Measurements from ENCODE around the gene PTGDR. TPM values are rescaled to one million over a fixed set of nuclear protein-coding genes. Genes with fewer than 3 reads are reported as not detected.

Gene PTGDR
- polyA plus RNA-seq, 1 donor = 1.5 TPM

- Histone ChIP-seq H3K9me3 (ENCODE audit: control insufficient read depth, low read depth, low read length) (no peaks in the 10 kb centered on the region), H3K4me3 (ENCODE audit: low read length) (no peak overlapping the region), H3K4me1 (ENCODE audit: control insufficient read depth, insufficient read depth, low read length) (no peaks in the 10 kb centered on the region), H3K27me3 (ENCODE audit: control insufficient read depth, insufficient read depth, low read length) (no peaks in the 10 kb centered on the region), H3K27ac (ENCODE audit: low read length) (no peak overlapping the region), H3K36me3 (ENCODE audit: control insufficient read depth, insufficient read depth, low read length) (no peaks in the 10 kb centered on the region)
- no CpG with 5 or more reads among the region's 4 CpGs for WGBS (ENCODE audit: insufficient coverage, low lambda C conversion rate)
- peak in 1 of 2 donors; percentile 24 for DNase-seq
Measured at GRCh38 chr14:52307376-52307775, 39.9 kb downstream of the PTGDR start.

DNA sequence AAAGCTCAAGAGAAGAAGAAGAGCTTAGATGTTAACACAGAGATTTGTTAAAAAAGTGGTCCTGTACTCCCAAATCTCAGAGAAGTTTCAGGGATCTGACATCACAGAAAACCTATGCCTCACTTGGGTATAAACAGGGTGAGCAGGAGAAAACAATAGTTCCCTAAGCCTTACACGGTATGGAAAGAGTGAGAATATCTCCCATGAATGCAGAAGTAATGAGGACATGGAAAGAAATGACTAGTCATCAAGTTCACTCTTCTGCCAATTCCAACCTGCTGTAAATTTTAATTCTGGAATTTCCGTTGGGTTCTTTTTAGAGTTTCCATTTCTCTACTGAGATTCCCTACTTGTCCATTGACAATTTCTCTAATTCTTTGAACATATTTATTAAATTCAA lies 40.4 kb downstream of the PTGDR start:
- DNase-seq = no peak
- no peaks in the 10 kb centered on the region for H3K36me3 ChIP-seq (ENCODE audit: control insufficient read depth, insufficient read depth, low read length)
- H3K27ac ChIP-seq (ENCODE audit: low read length) = no peak overlapping the region
- H3K27me3 ChIP-seq (ENCODE audit: control insufficient read depth, insufficient read depth, low read length) = peaks cover 3% of the 10 kb centered on the region
- no peaks in the 10 kb centered on the region for H3K9me3 ChIP-seq (ENCODE audit: control insufficient read depth, low read depth, low read length)
- no peaks in the 10 kb centered on the region for H3K4me1 ChIP-seq (ENCODE audit: control insufficient read depth, insufficient read depth, low read length)
- no peak overlapping the region for H3K4me3 ChIP-seq (ENCODE audit: low read length)
- 88% methylated on average over 1 of the region's 2 CpGs for WGBS (ENCODE audit: insufficient coverage, low lambda C conversion rate)

DNA sequence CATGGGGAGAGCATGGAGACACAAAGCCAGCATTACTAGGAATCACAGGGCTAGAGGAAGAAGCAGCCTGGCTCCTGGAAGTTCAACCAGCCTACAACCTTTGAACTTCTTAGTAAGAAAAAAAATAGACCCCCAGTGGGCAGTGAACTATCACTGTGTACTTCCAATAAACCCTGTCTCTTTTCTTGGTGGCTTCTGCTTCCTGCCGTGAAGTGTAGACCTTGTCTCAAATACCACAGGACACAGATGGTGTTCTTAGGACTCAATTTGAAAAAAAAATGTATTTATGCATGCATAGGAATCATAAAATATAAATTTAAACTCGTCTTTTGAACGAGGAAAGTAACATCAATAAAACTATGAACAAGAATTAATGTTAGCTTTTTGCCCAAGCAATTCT lies 43.0 kb downstream of the PTGDR start:
- H3K4me3 ChIP-seq (ENCODE audit: low read length) = no peak overlapping the region
- 81% methylated on average over 2 of the region's 3 CpGs for WGBS (ENCODE audit: insufficient coverage, low lambda C conversion rate)
- H3K27ac ChIP-seq (ENCODE audit: low read length) = no peak overlapping the region
- no peaks in the 10 kb centered on the region for H3K36me3 ChIP-seq (ENCODE audit: control insufficient read depth, insufficient read depth, low read length)
- H3K9me3 ChIP-seq (ENCODE audit: control insufficient read depth, low read depth, low read length) = peaks cover 3% of the 10 kb centered on the region
- H3K4me1 ChIP-seq (ENCODE audit: control insufficient read depth, insufficient read depth, low read length) = no peaks in the 10 kb centered on the region
- peaks cover 28% of the 10 kb centered on the region for H3K27me3 ChIP-seq (ENCODE audit: control insufficient read depth, insufficient read depth, low read length)
- no peak for DNase-seq

DNA sequence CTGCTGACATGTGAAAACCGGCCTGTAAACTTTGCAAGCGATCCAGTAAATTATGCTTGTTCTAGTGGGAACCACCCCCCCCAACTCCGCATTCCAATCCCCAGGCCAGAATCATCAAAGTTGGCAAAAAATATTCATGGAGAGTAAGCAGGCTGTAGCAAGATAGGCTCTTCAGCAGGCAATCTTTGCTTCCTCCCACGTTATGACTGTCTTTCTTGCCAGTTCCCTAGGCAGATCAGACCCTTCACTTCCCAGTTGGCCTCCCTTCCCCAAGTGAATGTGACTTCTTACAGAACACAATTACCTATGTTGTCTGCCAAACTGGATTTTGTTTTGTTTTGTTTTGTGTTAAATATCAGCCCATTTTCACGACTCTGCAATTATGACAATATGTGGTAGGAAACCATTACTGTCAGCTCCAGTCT lies 45.4 kb downstream of the PTGDR start:
- H3K4me1 ChIP-seq (ENCODE audit: control insufficient read depth, insufficient read depth, low read length) = no peaks in the 10 kb centered on the region
- no peaks in the 10 kb centered on the region for H3K36me3 ChIP-seq (ENCODE audit: control insufficient read depth, insufficient read depth, low read length)
- DNase-seq = no peak
- WGBS (ENCODE audit: insufficient coverage, low lambda C conversion rate) = no CpG with 5 or more reads among the region's 5 CpGs
- H3K9me3 ChIP-seq (ENCODE audit: control insufficient read depth, low read depth, low read length) = peaks cover 3% of the 10 kb centered on the region
- no peak overlapping the region for H3K4me3 ChIP-seq (ENCODE audit: low read length)
- no peak overlapping the region for H3K27ac ChIP-seq (ENCODE audit: low read length)
- peaks cover 40% of the 10 kb centered on the region for H3K27me3 ChIP-seq (ENCODE audit: control insufficient read depth, insufficient read depth, low read length)

GRCh38 chr14:52313462-52313861 lies 46.0 kb downstream of the PTGDR start:
- Histone ChIP-seq H3K4me1 (ENCODE audit: control insufficient read depth, insufficient read depth, low read length) (no peaks in the 10 kb centered on the region), H3K4me3 (ENCODE audit: low read length) (peak overlapping the region; percentile 42), H3K36me3 (ENCODE audit: control insufficient read depth, insufficient read depth, low read length) (no peaks in the 10 kb centered on the region), H3K9me3 (ENCODE audit: control insufficient read depth, low read depth, low read length) (peaks cover 3% of the 10 kb centered on the region), H3K27ac (ENCODE audit: low read length) (peak overlapping the region; percentile 8), H3K27me3 (ENCODE audit: control insufficient read depth, insufficient read depth, low read length) (peaks cover 40% of the 10 kb centered on the region)
- DNase-seq = peak in 1 of 2 donors; percentile 7
- WGBS (ENCODE audit: insufficient coverage, low lambda C conversion rate) = no CpG with 5 or more reads among the region's 10 CpGs

- H3K36me3 ChIP-seq (ENCODE audit: control insufficient read depth, insufficient read depth, low read length) = no peaks in the 10 kb centered on the region
- H3K27me3 ChIP-seq (ENCODE audit: control insufficient read depth, insufficient read depth, low read length) = peaks cover 40% of the 10 kb centered on the region
- WGBS (ENCODE audit: insufficient coverage, low lambda C conversion rate) = no CpG with 5 or more reads among the region's 73 CpGs
- H3K9me3 ChIP-seq (ENCODE audit: control insufficient read depth, low read depth, low read length) = peaks cover 3% of the 10 kb centered on the region
- H3K27ac ChIP-seq (ENCODE audit: low read length) = peak within 1 kb of the TSS; percentile 47
- DNase-seq = peak; percentile 66 to 81
- H3K4me1 ChIP-seq (ENCODE audit: control insufficient read depth, insufficient read depth, low read length) = no peaks in the 10 kb centered on the region
- peak within 1 kb of the TSS; percentile 61 for H3K4me3 ChIP-seq (ENCODE audit: low read length)
Measured at GRCh38 chr14:52313903-52314594, 46.6 kb downstream of the PTGDR start, which contains the start of gene PTGER2. Gene PTGER2 (plus strand): TSS chr14:52314312. CDS start chr14:52314549, 237 bp downstream.

- Histone ChIP-seq H3K27ac (ENCODE audit: low read length) (peak overlapping the region; percentile 47), H3K4me1 (ENCODE audit: control insufficient read depth, insufficient read depth, low read length) (no peaks in the 10 kb centered on the region), H3K27me3 (ENCODE audit: control insufficient read depth, insufficient read depth, low read length) (peaks cover 40% of the 10 kb centered on the region), H3K36me3 (ENCODE audit: control insufficient read depth, insufficient read depth, low read length) (no peaks in the 10 kb centered on the region), H3K4me3 (ENCODE audit: low read length) (peak overlapping the region; percentile 61), H3K9me3 (ENCODE audit: control insufficient read depth, low read depth, low read length) (peaks cover 3% of the 10 kb centered on the region)
- no CpG with 5 or more reads among the region's 63 CpGs for WGBS (ENCODE audit: insufficient coverage, low lambda C conversion rate)
- DNase-seq = peak in 1 of 2 donors; percentile 48
Measured at GRCh38 chr14:52314595-52315354, 47.3 kb downstream of the PTGDR start.

DNA sequence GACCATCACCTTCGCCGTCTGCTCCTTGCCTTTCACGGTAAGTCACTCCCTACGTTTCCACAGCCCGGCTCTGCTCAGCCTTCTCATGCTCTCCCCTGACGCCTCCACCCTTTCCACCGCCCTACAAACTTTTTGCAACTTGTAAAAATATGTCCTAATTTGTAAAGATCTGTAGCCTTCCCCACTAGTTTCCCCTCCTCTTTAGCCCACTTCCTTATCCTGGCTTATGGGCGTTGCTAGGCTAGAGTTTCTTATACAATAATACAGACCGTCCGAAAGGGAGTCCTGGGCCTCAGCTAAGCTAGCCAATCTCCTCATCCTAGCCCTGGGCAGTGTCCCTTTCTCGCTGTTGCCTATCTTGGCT lies 47.8 kb downstream of the PTGDR start:
- peak overlapping the region; percentile 20 for H3K27ac ChIP-seq (ENCODE audit: low read length)
- DNase-seq = peak in 1 of 2 donors; percentile 14
- no CpG with 5 or more reads among the region's 11 CpGs for WGBS (ENCODE audit: insufficient coverage, low lambda C conversion rate)

DNA sequence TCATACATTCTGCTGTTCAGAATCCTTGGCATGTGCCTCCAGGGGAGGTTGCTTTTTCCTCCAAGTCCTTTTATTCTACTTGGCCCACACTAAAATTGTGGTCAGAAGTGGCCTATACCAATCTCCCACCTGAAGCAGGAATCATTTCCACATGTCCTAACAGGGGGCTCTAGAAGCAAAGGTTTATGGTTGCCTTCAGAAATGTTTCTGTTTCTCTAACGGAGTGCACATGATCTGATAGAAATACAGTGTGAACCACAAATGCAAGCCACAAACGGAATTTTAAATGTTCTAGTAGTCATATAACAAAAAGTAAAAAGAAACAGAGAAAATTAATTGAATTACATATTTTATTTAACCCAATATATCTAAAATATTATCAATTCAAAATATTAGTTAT lies 50.6 kb downstream of the PTGDR start:
- WGBS (ENCODE audit: insufficient coverage, low lambda C conversion rate) = 93% methylated on average over 2 of the region's 2 CpGs
- Histone ChIP-seq H3K4me3 (ENCODE audit: low read length) (no peak overlapping the region), H3K36me3 (ENCODE audit: control insufficient read depth, insufficient read depth, low read length) (no peaks in the 10 kb centered on the region), H3K4me1 (ENCODE audit: control insufficient read depth, insufficient read depth, low read length) (no peaks in the 10 kb centered on the region), H3K9me3 (ENCODE audit: control insufficient read depth, low read depth, low read length) (peaks cover 4% of the 10 kb centered on the region), H3K27me3 (ENCODE audit: control insufficient read depth, insufficient read depth, low read length) (peaks cover 36% of the 10 kb centered on the region), H3K27ac (ENCODE audit: low read length) (no peak overlapping the region)
- DNase-seq = no peak

More for the DNA sequence above, 47.8 kb downstream of the PTGDR start:
- Histone ChIP-seq H3K27me3 (ENCODE audit: control insufficient read depth, insufficient read depth, low read length) (peaks cover 40% of the 10 kb centered on the region), H3K9me3 (ENCODE audit: control insufficient read depth, low read depth, low read length) (peaks cover 3% of the 10 kb centered on the region), H3K4me1 (ENCODE audit: control insufficient read depth, insufficient read depth, low read length) (no peaks in the 10 kb centered on the region), H3K4me3 (ENCODE audit: low read length) (peak overlapping the region; percentile 61), H3K36me3 (ENCODE audit: control insufficient read depth, insufficient read depth, low read length) (no peaks in the 10 kb centered on the region)

DNA sequence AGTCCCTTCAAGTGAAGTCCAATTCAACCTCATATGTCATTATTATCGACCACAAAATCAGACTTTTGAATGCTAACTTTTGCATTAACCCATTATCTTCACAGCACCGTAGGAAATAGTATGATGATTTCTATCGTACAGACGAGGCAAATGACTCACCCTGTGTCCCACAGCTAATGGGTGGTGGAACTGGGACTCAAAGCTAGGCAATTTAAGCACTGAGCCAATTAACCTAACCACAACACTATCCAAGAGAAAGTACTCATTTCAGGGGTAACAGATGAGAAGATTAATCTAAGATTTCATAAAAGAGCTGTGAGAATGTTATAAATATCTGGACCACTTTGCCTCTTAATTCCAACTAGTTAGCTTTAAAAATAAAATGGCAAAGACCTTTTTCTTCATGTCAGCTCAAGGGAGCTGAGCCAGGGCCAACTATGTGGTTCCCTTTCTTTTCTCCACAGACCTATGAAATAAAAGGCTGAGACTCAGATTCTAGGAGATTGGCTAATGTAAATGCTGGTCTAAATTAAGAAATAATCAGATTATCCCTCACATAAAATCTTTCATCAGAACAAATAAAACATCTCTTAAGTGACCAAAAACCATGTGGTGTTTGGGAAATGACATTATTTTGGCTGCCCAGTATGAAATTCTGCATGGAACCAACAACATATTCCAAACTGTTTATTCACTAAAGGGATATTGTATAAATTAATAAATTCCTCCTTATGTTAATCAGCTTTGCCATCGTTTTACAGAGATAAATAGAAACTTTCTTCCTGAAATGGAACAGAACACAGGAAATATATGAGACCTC lies 51.5 kb downstream of the PTGDR start:
- 54% methylated on average over 3 of the region's 5 CpGs for WGBS (ENCODE audit: insufficient coverage, low lambda C conversion rate)
- Histone ChIP-seq H3K4me1 (ENCODE audit: control insufficient read depth, insufficient read depth, low read length) (no peaks in the 10 kb centered on the region), H3K36me3 (ENCODE audit: control insufficient read depth, insufficient read depth, low read length) (no peaks in the 10 kb centered on the region), H3K27me3 (ENCODE audit: control insufficient read depth, insufficient read depth, low read length) (peaks cover 26% of the 10 kb centered on the region), H3K4me3 (ENCODE audit: low read length) (no peak overlapping the region), H3K27ac (ENCODE audit: low read length) (no peak overlapping the region), H3K9me3 (ENCODE audit: control insufficient read depth, low read depth, low read length) (peaks cover 4% of the 10 kb centered on the region)
- no peak for DNase-seq

All from large intestine (tissue), 3 donors.